HepG2 (cell line): Measurements from ENCODE around the gene SFRP2. TPM values are rescaled to one million over a fixed set of nuclear protein-coding genes. Genes with fewer than 3 reads are reported as not detected.

Source experiments
- ATAC-seq: fragments of 200-7000 bp; cut with Tn5 transposase; 3 replicates; pipeline ENCODE4 v1.9.1; 2020; ENCODE audit warnings: mild to moderate bottlenecking, moderate library complexity
- BruUV-seq: library from RNA; stranded (reverse); fragments of 400-500 nt; replicated peaks from 2 replicates; lab custom pipeline; 2021; lab: Mats Ljungman, UMichigan
- CTCF ChIA-PET: fragments of 300-600 bp; formaldehyde crosslinking; extraction: SDS; loops from one replicate; lab custom pipeline; 2021; ENCODE audit warnings: low total read pairs, inconsistent platforms, low intra/inter-chr PET ratio; lab: Yijun Ruan, JAX
- POLR2A ChIA-PET: fragments of 350-600 bp; sonication (Branson Sonifier 250); formaldehyde crosslinking; loops from one replicate; lab custom pipeline; 2020; ENCODE audit warnings: antibody characterized with exemption, inconsistent platforms; lab: Yijun Ruan, JAX
- DNase-seq: peaks from one replicate; pipeline ENCODE4 v3.0.0-alpha.2; 2015; ENCODE audit warnings: low spot score
- FAIRE-seq: peaks from 3 replicates; lab custom pipeline; 2011; peaks lifted over from hg19 to GRCh38; lab: Jason Lieb, UNC
- H2AFZ ChIP-seq: one replicate; pipeline ENCODE4 v1.6.1; 2011; ENCODE audit warnings: low read length, inconsistent platforms
- H3K27ac ChIP-seq: fragments of 300-600 bp; 3 replicates; pipeline ENCODE4 v1.8.0; 2011; ENCODE audit warnings: mixed run types, mild to moderate bottlenecking, mixed read lengths, low read length, inconsistent platforms; ENCODE audit not compliant: insufficient read depth; ENCODE audit errors: extremely low read length
- H3K27me3 ChIP-seq, 2 experiments: fragments of 200-600 bp in 1 of 2; 2 replicates in 1 of 2; 3 replicates in 1 of 2; pipeline versions ENCODE4 v1.6.0 to v1.8.0; 2011; ENCODE audit warnings: low read length in 2 of 2, mild to moderate bottlenecking in 2 of 2, moderate library complexity in 2 of 2, inconsistent platforms in 1 of 2; ENCODE audit not compliant: insufficient read depth in 2 of 2, control insufficient read depth in 1 of 2
- H3K36me3 ChIP-seq, 2 experiments: fragments of 200-600 bp in 1 of 2; replicated peaks in 1 of 2; 2 replicates in 1 of 2; 3 replicates in 1 of 2; pipeline versions ENCODE4 v1.5.1 to v1.8.0; 2011; ENCODE audit warnings: low read length in 2 of 2, inconsistent platforms in 1 of 2; ENCODE audit not compliant: insufficient read depth in 2 of 2, control insufficient read depth in 1 of 2
- H3K4me1 ChIP-seq: 2 replicates; pipeline ENCODE4 v1.5.1; 2012; ENCODE audit warnings: low read length, inconsistent platforms; ENCODE audit not compliant: insufficient read depth
- H3K4me2 ChIP-seq: 2 replicates; pipeline ENCODE4 v1.6.0; 2011; ENCODE audit warnings: low read depth, low read length, inconsistent platforms
- H3K4me3 ChIP-seq, 3 experiments: fragments of 200-600 bp in 1 of 3; sonication (generic), shearing (Covaris generic) in 1 of 3; replicated peaks in 1 of 3; 2 replicates each; pipeline ENCODE4 v1.5.1; 2011 to 2016; ENCODE audit warnings: low read length in 3 of 3, inconsistent platforms in 2 of 3, low read depth in 2 of 3, mild to moderate bottlenecking in 2 of 3, control low read depth in 1 of 3, mixed read lengths in 1 of 3; ENCODE audit not compliant: insufficient read depth in 1 of 3
- H3K79me2 ChIP-seq: one replicate; pipeline ENCODE4 v1.6.1; 2011; ENCODE audit warnings: low read length, inconsistent platforms; ENCODE audit not compliant: insufficient read depth
- H3K9ac ChIP-seq: 2 replicates; pipeline ENCODE4 v1.6.0; 2011; ENCODE audit warnings: mild to moderate bottlenecking, low read depth, low read length, inconsistent platforms; ENCODE audit not compliant: insufficient read depth
- H3K9me3 ChIP-seq: 2 replicates; pipeline ENCODE4 v1.5.1; 2012; ENCODE audit warnings: mild to moderate bottlenecking, low read length
- H4K20me1 ChIP-seq: 2 replicates; pipeline ENCODE4 v1.6.0; 2011; ENCODE audit warnings: inconsistent platforms, mild to moderate bottlenecking, low read length, moderate library complexity; ENCODE audit not compliant: insufficient read depth
- ETV5 ChIP-seq: IDR thresholded peaks from 2 replicates; pipeline ENCODE4 v1.6.1; 2018; ENCODE audit warnings: missing biosample characterization, missing genetic modification reagents, inconsistent platforms, borderline replicate concordance
- RFX3 ChIP-seq: IDR thresholded peaks from 2 replicates; pipeline ENCODE4 v1.6.1; 2016; ENCODE audit warnings: missing biosample characterization, missing genetic modification reagents
- SETDB1 ChIP-seq: sonication (generic); formaldehyde crosslinking; IDR thresholded peaks from 2 replicates; pipeline ENCODE4 v1.5.1; 2020; ENCODE audit warnings: missing genetic modification reagents, mild to moderate bottlenecking, borderline replicate concordance
- SRY ChIP-seq: sonication (generic); formaldehyde crosslinking; IDR thresholded peaks from 2 replicates; pipeline ENCODE4 v1.8.0; 2022; ENCODE audit warnings: mild to moderate bottlenecking, missing genetic modification reagents
- STAG1 ChIP-seq: sonication (generic); formaldehyde crosslinking; IDR thresholded peaks from 2 replicates; pipeline ENCODE4 v1.4.0; 2020; ENCODE audit warnings: missing genetic modification reagents
- TSC22D2 ChIP-seq: sonication (generic); formaldehyde crosslinking; IDR thresholded peaks from 2 replicates; pipeline ENCODE4 v1.5.1; 2020; ENCODE audit warnings: missing genetic modification reagents, mild to moderate bottlenecking, borderline replicate concordance
- ZNF180 ChIP-seq: sonication (generic); formaldehyde crosslinking; IDR thresholded peaks from 2 replicates; pipeline ENCODE4 v1.4.0; 2020; ENCODE audit warnings: low read depth, missing genetic modification reagents, borderline replicate concordance
- ZNF224 ChIP-seq: sonication (generic); formaldehyde crosslinking; IDR thresholded peaks from 2 replicates; pipeline ENCODE4 v1.5.0; 2020; ENCODE audit warnings: mild to moderate bottlenecking, missing genetic modification reagents
- ZNF335 ChIP-seq: sonication (generic); formaldehyde crosslinking; IDR thresholded peaks from 2 replicates; pipeline ENCODE4 v1.4.0; 2020; ENCODE audit warnings: missing genetic modification reagents
- ZNF44 ChIP-seq: sonication (generic); formaldehyde crosslinking; IDR thresholded peaks from 2 replicates; pipeline ENCODE4 v1.5.1; 2020; ENCODE audit warnings: mild to moderate bottlenecking, missing genetic modification reagents
- ZNF451 ChIP-seq: sonication (generic); formaldehyde crosslinking; IDR thresholded peaks from 2 replicates; pipeline ENCODE4 v1.5.0; 2020; ENCODE audit warnings: mild to moderate bottlenecking, missing genetic modification reagents
- ZNF761 ChIP-seq: sonication (generic); formaldehyde crosslinking; conservative IDR thresholded peaks from 2 replicates; pipeline ENCODE4 v1.4.0; 2020; ENCODE audit warnings: mild to moderate bottlenecking, missing genetic modification reagents
- WGBS: methylation state at CpG from one replicate; pipeline ENCODE4 v1.1.6; 2017; ENCODE audit warnings: low lambda C conversion rate; 5-methylcytosine and 5-hydroxymethylcytosine counted together
- in situ Hi-C: cut with HindIII; loops from 2 replicates; pipeline ENCODE4 v1.10.0; 2017; ENCODE audit warnings: low pct_unique_long_range_greater_than_20kb; ENCODE audit not compliant: extremely low pct_ligation_motif_present
- intact Hi-C: fragments of 100-400 bp; cut with micrococcal nuclease; formaldehyde crosslinking; loops from one replicate; pipeline ENCODE4 v1.10.0; 2022; ENCODE audit not compliant: unreplicated experiment
- polyA plus RNA-seq, 8 experiments: library from polyadenylated mRNA; depleted of rRNA in 3 of 8; stranded (reverse) in 7 of 8; unstranded in 1 of 8; fragments of >200 nt; fragmentation: Illumina TruSeq in 4 of 8; extraction: Trizol in 4 of 8; gene quantifications; 2 replicates each; pipeline versions ENCODE4 v1.2.1 to v1.2.3, GENCODE V29; 2011 to 2016; ENCODE audit warnings: low read depth in 4 of 8, missing spikeins in 1 of 8, mixed read lengths in 1 of 8; ENCODE audit not compliant: insufficient read depth in 1 of 8
- total RNA-seq, 5 experiments: library from RNA; depleted of rRNA; stranded (reverse); fragments of >200 nt; fragmentation: Illumina TruSeq; extraction: Trizol; gene quantifications; 2 replicates each; pipeline ENCODE4 v1.2.3, GENCODE V29; 2016; ENCODE audit warnings: low read depth in 1 of 5
- TF ChIP-seq, protein P1 (sequence below): sonication (generic); formaldehyde crosslinking; IDR thresholded peaks from 2 replicates; pipeline ENCODE4 v1.5.0; 2020; ENCODE audit warnings: mild to moderate bottlenecking, missing genetic modification reagents, moderate library complexity
- TF ChIP-seq, protein P2 (sequence below): sonication (generic); formaldehyde crosslinking; IDR thresholded peaks from 2 replicates; pipeline ENCODE4 v1.5.1; 2020; ENCODE audit warnings: missing genetic modification reagents, mild to moderate bottlenecking, borderline replicate concordance
- TF ChIP-seq, protein P3 (sequence below), 2 experiments: sonication (generic) in 1 of 2; formaldehyde crosslinking in 1 of 2; IDR thresholded peaks; 2 replicates each; pipeline versions ENCODE4 v1.4.0 to v1.6.1; 2016 to 2020; ENCODE audit warnings: borderline replicate concordance in 1 of 2, low read depth in 1 of 2, mild to moderate bottlenecking in 1 of 2, missing genetic modification reagents in 1 of 2

Gene SFRP2
- total and polyA plus RNA-seq, 2 of the 13 experiments (the other 11 are each of a cell fraction or from before 2014, with no cell fraction given) = not detected

- TF ChIP-seq ZNF335 (CRISPR knock-in tag) (no peak), ZNF761 (CRISPR knock-in tag) (no peak), ETV5 (CRISPR knock-in tag) (no peak)
- TF ChIP-seq, protein P1, sequence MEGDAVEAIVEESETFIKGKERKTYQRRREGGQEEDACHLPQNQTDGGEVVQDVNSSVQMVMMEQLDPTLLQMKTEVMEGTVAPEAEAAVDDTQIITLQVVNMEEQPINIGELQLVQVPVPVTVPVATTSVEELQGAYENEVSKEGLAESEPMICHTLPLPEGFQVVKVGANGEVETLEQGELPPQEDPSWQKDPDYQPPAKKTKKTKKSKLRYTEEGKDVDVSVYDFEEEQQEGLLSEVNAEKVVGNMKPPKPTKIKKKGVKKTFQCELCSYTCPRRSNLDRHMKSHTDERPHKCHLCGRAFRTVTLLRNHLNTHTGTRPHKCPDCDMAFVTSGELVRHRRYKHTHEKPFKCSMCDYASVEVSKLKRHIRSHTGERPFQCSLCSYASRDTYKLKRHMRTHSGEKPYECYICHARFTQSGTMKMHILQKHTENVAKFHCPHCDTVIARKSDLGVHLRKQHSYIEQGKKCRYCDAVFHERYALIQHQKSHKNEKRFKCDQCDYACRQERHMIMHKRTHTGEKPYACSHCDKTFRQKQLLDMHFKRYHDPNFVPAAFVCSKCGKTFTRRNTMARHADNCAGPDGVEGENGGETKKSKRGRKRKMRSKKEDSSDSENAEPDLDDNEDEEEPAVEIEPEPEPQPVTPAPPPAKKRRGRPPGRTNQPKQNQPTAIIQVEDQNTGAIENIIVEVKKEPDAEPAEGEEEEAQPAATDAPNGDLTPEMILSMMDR (CRISPR knock-in tag) = no peak
Observed at GRCh38 chr4:153834901-153835300, 46.0 kb upstream of the SFRP2 start (continued).

- ChIA-PET CTCF (no interaction called here), POLR2A (no interaction called here)
- H3K9ac ChIP-seq = no peak overlapping the region
- intact Hi-C loops = no loop called here
- BruUV-seq = no TSS peak
- H3K79me2 ChIP-seq = no peaks in the 10 kb centered on the region
- WGBS = 29% methylated on average over 3 of the region's 3 CpGs
- no peak overlapping the region for H2AFZ ChIP-seq
- no peaks in the 10 kb centered on the region for H4K20me1 ChIP-seq
- H3K27me3 ChIP-seq = no peaks in the 10 kb centered on the region; a peak in 1 of 5 replicates
- H3K9me3 ChIP-seq = no peaks in the 10 kb centered on the region
- ATAC-seq = no peak
- no peak overlapping the region for H3K27ac ChIP-seq
- FAIRE-seq = no peak
- H3K36me3 ChIP-seq = no peaks in the 10 kb centered on the region
- no peaks in the 10 kb centered on the region for H3K4me1 ChIP-seq
- in situ Hi-C loops = no loop called here
- H3K4me2 ChIP-seq = no peak overlapping the region
- H3K4me3 ChIP-seq = no peak overlapping the region
- no peak for DNase-seq
- TF ChIP-seq ZNF451 (CRISPR knock-in tag) (no peak), STAG1 (CRISPR knock-in tag) (no peak), TSC22D2 (CRISPR knock-in tag) (no peak), SRY (CRISPR knock-in tag) (no peak), ZNF44 (CRISPR knock-in tag) (no peak), ZNF224 (no peak), RFX3 (CRISPR knock-in tag) (no peak), SETDB1 (CRISPR knock-in tag) (no peak), ZNF180 (CRISPR knock-in tag) (no peak)
- TF ChIP-seq, protein P2, sequence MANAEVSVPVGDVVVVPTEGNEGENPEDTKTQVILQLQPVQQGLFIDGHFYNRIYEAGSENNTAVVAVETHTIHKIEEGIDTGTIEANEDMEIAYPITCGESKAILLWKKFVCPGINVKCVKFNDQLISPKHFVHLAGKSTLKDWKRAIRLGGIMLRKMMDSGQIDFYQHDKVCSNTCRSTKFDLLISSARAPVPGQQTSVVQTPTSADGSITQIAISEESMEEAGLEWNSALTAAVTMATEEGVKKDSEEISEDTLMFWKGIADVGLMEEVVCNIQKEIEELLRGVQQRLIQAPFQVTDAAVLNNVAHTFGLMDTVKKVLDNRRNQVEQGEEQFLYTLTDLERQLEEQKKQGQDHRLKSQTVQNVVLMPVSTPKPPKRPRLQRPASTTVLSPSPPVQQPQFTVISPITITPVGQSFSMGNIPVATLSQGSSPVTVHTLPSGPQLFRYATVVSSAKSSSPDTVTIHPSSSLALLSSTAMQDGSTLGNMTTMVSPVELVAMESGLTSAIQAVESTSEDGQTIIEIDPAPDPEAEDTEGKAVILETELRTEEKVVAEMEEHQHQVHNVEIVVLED (CRISPR knock-in tag) = no peak
- TF ChIP-seq, protein P3, sequence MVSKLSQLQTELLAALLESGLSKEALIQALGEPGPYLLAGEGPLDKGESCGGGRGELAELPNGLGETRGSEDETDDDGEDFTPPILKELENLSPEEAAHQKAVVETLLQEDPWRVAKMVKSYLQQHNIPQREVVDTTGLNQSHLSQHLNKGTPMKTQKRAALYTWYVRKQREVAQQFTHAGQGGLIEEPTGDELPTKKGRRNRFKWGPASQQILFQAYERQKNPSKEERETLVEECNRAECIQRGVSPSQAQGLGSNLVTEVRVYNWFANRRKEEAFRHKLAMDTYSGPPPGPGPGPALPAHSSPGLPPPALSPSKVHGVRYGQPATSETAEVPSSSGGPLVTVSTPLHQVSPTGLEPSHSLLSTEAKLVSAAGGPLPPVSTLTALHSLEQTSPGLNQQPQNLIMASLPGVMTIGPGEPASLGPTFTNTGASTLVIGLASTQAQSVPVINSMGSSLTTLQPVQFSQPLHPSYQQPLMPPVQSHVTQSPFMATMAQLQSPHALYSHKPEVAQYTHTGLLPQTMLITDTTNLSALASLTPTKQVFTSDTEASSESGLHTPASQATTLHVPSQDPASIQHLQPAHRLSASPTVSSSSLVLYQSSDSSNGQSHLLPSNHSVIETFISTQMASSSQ (IDR thresholded peaks at IDR 0.05; ENCODE audit: low read depth) = no peak
- TF ChIP-seq, protein P3 (CRISPR knock-in tag; IDR thresholded peaks at IDR 0.05; ENCODE audit: borderline replicate concordance) = no peak
Observed at GRCh38 chr4:153832720-153833287, 43.9 kb upstream of the SFRP2 start.
